HepG2 (cell line): ENCODE results near the gene TTLL10. TPM values are rescaled to one million over a fixed set of nuclear protein-coding genes. Genes with fewer than 3 reads are reported as not detected.
A peak's percentile ranks its signal among the peaks of the same experiment; 100 is the strongest.

Experiments
- ATM ChIP-seq: fragments of 450-650 bp; IDR thresholded peaks from 2 replicates; pipeline ENCODE4 v1.7.1; 2017; ENCODE audit warnings: mild to moderate bottlenecking, borderline replicate concordance
- ATRX ChIP-seq: sonication (generic); formaldehyde crosslinking; IDR thresholded peaks from 2 replicates; pipeline ENCODE4 v1.4.0; 2020; ENCODE audit warnings: missing genetic modification reagents, borderline replicate concordance
- EED ChIP-seq: sonication (generic); formaldehyde crosslinking; IDR thresholded peaks from 2 replicates; pipeline ENCODE4 v1.5.0; 2020; ENCODE audit warnings: mild to moderate bottlenecking, missing genetic modification reagents
- ERF ChIP-seq: IDR thresholded peaks from 2 replicates; pipeline ENCODE4 v1.6.1; 2018; ENCODE audit warnings: missing biosample characterization, missing genetic modification reagents
- GFI1 ChIP-seq: sonication (generic); formaldehyde crosslinking; IDR thresholded peaks from 2 replicates; pipeline ENCODE4 v1.5.0; 2020; ENCODE audit warnings: missing genetic modification reagents, mild to moderate bottlenecking, borderline replicate concordance
- MAFK ChIP-seq, 2 experiments: IDR thresholded peaks in 1 of 2; conservative IDR thresholded peaks in 1 of 2; 2 replicates each; pipeline ENCODE4 v1.6.1; 2011; ENCODE audit warnings: improper control_type of control experiment in 2 of 2, low read length in 2 of 2
- MXD4 ChIP-seq: IDR thresholded peaks from 2 replicates; pipeline ENCODE4 v1.6.1; 2016; ENCODE audit warnings: mild to moderate bottlenecking, missing biosample characterization, missing genetic modification reagents
- NAIF1 ChIP-seq: sonication (generic); formaldehyde crosslinking; IDR thresholded peaks from 2 replicates; pipeline ENCODE4 v1.5.0; 2020; ENCODE audit warnings: mild to moderate bottlenecking, missing genetic modification reagents, borderline replicate concordance
- STAG1 ChIP-seq: sonication (generic); formaldehyde crosslinking; IDR thresholded peaks from 2 replicates; pipeline ENCODE4 v1.4.0; 2020; ENCODE audit warnings: missing genetic modification reagents
- TCF7 ChIP-seq: sonication (generic); IDR thresholded peaks from 2 replicates; pipeline ENCODE4 v1.6.1; 2016; ENCODE audit warnings: antibody characterized with exemption, low read depth
- ZIK1 ChIP-seq: sonication (generic); formaldehyde crosslinking; IDR thresholded peaks from 2 replicates; pipeline ENCODE4 v1.5.0; 2020; ENCODE audit warnings: mild to moderate bottlenecking, low read depth, missing genetic modification reagents, borderline replicate concordance
- ZNF543 ChIP-seq: sonication (generic); formaldehyde crosslinking; IDR thresholded peaks from 2 replicates; pipeline ENCODE4 v1.4.0; 2020; ENCODE audit warnings: mild to moderate bottlenecking, missing genetic modification reagents
- ZNF557 ChIP-seq: sonication (generic); formaldehyde crosslinking; IDR thresholded peaks from 2 replicates; pipeline ENCODE4 v1.4.0; 2020; ENCODE audit warnings: missing genetic modification reagents
- ZNF777 ChIP-seq: sonication (generic); formaldehyde crosslinking; IDR thresholded peaks from 2 replicates; pipeline ENCODE4 v1.4.0; 2020; ENCODE audit warnings: missing genetic modification reagents
- ZNF878 ChIP-seq: sonication (generic); formaldehyde crosslinking; IDR thresholded peaks from 2 replicates; pipeline ENCODE4 v1.8.1; 2023; ENCODE audit warnings: mild to moderate bottlenecking, missing genetic modification reagents, moderate library complexity
- polyA plus RNA-seq, 8 experiments: library from polyadenylated mRNA; depleted of rRNA in 3 of 8; stranded (reverse) in 7 of 8; unstranded in 1 of 8; fragments of >200 nt; fragmentation: Illumina TruSeq in 4 of 8; extraction: Trizol in 4 of 8; gene quantifications; 2 replicates each; pipeline versions ENCODE4 v1.2.1 to v1.2.3, GENCODE V29; 2011 to 2016; ENCODE audit warnings: low read depth in 4 of 8, missing spikeins in 1 of 8, mixed read lengths in 1 of 8; ENCODE audit not compliant: insufficient read depth in 1 of 8
- total RNA-seq, 5 experiments: library from RNA; depleted of rRNA; stranded (reverse); fragments of >200 nt; fragmentation: Illumina TruSeq; extraction: Trizol; gene quantifications; 2 replicates each; pipeline ENCODE4 v1.2.3, GENCODE V29; 2016; ENCODE audit warnings: low read depth in 1 of 5
- TF ChIP-seq, protein P1 (sequence below): sonication (generic); formaldehyde crosslinking; IDR thresholded peaks from 2 replicates; pipeline ENCODE4 v1.5.0; 2020; ENCODE audit warnings: mild to moderate bottlenecking, missing genetic modification reagents, borderline replicate concordance
- TF ChIP-seq, protein P2 (sequence below): sonication (generic); formaldehyde crosslinking; IDR thresholded peaks from 2 replicates; pipeline ENCODE4 v1.8.1; 2023; ENCODE audit warnings: mild to moderate bottlenecking, inconsistent platforms, moderate library complexity, missing genetic modification reagents, borderline replicate concordance
- TF ChIP-seq, protein P3 (sequence below): sonication (generic); formaldehyde crosslinking; conservative IDR thresholded peaks from 2 replicates; pipeline ENCODE4 v1.8.0; 2022; ENCODE audit warnings: missing genetic modification reagents
- TF ChIP-seq, protein P4 (sequence below): sonication (generic); formaldehyde crosslinking; IDR thresholded peaks from 2 replicates; pipeline ENCODE4 v1.9.0; 2021; ENCODE audit warnings: missing genetic modification reagents, borderline replicate concordance

TTLL10 gene
- total and polyA plus RNA-seq, 2 of the 13 experiments (the other 11 are each of a cell fraction or from before 2014, with no cell fraction given): not detected

DNA sequence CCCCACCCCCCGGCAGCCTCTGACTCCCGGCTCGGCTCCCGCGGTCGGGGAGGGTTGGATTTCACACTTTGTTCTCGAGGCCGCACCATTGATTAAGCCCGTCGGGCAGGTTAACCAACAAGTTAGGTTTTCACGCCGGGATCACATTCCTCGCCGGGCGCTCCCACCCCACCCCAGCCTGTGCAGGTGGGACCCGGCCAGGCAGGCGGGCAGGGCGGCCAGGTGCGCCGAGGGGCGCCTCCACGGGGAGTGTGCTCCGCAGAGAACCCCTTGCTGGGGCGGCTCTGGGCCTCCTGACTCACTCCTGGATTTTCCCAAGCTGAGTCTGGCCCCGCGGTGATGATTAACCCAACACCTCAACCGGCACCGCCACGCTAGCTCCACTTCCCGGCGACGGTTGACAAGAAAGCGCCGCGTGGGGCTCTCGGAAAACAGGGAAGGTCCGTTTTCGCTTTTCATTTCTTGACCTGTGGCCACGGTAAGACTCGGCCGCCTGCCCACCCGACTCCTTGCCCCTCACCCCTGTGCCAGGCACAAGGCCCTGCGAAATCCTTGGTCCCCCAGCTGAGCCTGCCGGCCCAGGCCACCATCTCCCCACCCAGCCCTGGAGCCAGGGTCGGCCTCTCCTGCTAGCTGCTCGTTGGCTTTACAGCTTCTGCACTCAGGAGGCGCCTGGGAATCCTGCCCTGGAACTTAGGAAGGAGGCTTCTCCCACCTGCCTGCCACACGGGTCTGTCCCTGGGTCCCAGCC, 8.8 kb upstream of the TTLL10 start (continued):
- TF ChIP-seq, protein P1, sequence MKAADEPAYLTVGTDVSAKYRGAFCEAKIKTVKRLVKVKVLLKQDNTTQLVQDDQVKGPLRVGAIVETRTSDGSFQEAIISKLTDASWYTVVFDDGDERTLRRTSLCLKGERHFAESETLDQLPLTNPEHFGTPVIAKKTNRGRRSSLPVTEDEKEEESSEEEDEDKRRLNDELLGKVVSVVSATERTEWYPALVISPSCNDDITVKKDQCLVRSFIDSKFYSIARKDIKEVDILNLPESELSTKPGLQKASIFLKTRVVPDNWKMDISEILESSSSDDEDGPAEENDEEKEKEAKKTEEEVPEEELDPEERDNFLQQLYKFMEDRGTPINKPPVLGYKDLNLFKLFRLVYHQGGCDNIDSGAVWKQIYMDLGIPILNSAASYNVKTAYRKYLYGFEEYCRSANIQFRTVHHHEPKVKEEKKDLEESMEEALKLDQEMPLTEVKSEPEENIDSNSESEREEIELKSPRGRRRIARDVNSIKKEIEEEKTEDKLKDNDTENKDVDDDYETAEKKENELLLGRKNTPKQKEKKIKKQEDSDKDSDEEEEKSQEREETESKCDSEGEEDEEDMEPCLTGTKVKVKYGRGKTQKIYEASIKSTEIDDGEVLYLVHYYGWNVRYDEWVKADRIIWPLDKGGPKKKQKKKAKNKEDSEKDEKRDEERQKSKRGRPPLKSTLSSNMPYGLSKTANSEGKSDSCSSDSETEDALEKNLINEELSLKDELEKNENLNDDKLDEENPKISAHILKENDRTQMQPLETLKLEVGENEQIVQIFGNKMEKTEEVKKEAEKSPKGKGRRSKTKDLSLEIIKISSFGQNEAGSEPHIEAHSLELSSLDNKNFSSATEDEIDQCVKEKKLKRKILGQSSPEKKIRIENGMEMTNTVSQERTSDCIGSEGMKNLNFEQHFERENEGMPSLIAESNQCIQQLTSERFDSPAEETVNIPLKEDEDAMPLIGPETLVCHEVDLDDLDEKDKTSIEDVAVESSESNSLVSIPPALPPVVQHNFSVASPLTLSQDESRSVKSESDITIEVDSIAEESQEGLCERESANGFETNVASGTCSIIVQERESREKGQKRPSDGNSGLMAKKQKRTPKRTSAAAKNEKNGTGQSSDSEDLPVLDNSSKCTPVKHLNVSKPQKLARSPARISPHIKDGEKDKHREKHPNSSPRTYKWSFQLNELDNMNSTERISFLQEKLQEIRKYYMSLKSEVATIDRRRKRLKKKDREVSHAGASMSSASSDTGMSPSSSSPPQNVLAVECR (CRISPR knock-in tag): peak; percentile 44; the same call in 1 of the 2 replicates
- TF ChIP-seq, protein P2, sequence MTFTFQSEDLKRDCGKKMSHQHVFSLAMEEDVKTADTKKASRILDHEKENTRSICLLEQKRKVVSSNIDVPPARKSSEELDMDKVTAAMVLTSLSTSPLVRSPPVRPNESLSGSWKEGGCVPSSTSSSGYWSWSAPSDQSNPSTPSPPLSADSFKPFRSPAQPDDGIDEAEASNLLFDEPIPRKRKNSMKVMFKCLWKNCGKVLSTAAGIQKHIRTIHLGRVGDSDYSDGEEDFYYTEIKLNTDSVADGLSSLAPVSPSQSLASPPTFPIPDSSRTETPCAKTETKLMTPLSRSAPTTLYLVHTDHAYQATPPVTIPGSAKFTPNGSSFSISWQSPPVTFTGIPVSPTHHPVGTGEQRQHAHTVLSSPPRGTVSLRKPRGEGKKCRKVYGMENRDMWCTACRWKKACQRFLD (CRISPR knock-in tag): no peak
- TF ChIP-seq ATM: no peak
- TF ChIP-seq, protein P3, sequence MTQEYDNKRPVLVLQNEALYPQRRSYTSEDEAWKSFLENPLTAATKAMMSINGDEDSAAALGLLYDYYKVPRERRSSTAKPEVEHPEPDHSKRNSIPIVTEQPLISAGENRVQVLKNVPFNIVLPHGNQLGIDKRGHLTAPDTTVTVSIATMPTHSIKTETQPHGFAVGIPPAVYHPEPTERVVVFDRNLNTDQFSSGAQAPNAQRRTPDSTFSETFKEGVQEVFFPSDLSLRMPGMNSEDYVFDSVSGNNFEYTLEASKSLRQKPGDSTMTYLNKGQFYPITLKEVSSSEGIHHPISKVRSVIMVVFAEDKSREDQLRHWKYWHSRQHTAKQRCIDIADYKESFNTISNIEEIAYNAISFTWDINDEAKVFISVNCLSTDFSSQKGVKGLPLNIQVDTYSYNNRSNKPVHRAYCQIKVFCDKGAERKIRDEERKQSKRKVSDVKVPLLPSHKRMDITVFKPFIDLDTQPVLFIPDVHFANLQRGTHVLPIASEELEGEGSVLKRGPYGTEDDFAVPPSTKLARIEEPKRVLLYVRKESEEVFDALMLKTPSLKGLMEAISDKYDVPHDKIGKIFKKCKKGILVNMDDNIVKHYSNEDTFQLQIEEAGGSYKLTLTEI: no peak
- no peak for TF ChIP-seq ZIK1 (CRISPR knock-in tag)
- TF ChIP-seq ZNF543 (CRISPR knock-in tag): 0 out of 2 replicates have a peak, but pooled peaks have one; percentile 10
- TF ChIP-seq MAFK (conservative IDR thresholded peaks at IDR 0.05 in 1 of 2, IDR thresholded peaks at IDR 0.05 in 1 of 2; ENCODE audit: low read length in 2 of 2): no peak
- TF ChIP-seq TCF7: peak; percentile 30; the same call in 1 of the 2 replicates
- no peak for TF ChIP-seq ZNF878 (CRISPR knock-in tag)
- TF ChIP-seq ATRX: no peak
- TF ChIP-seq ERF (CRISPR knock-in tag): peak; percentile 43
- TF ChIP-seq EED: no peak
- peak; percentile 79 for TF ChIP-seq ZNF777 (CRISPR knock-in tag)
- TF ChIP-seq, protein P4, sequence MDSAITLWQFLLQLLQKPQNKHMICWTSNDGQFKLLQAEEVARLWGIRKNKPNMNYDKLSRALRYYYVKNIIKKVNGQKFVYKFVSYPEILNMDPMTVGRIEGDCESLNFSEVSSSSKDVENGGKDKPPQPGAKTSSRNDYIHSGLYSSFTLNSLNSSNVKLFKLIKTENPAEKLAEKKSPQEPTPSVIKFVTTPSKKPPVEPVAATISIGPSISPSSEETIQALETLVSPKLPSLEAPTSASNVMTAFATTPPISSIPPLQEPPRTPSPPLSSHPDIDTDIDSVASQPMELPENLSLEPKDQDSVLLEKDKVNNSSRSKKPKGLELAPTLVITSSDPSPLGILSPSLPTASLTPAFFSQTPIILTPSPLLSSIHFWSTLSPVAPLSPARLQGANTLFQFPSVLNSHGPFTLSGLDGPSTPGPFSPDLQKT: no peak
- TF ChIP-seq NAIF1: peak; percentile 53; the same call in 1 of the 2 replicates
- TF ChIP-seq GFI1 (CRISPR knock-in tag): no peak; the same call in 1 of the 2 replicates
- no peak for TF ChIP-seq ZNF557 (CRISPR knock-in tag)
- TF ChIP-seq MXD4 (CRISPR knock-in tag): peak; percentile 39; the same call in 1 of the 2 replicates
- TF ChIP-seq STAG1: no peak; the same call in 1 of the 2 replicates
